K562 (cell line): Measurements from ENCODE around the gene TREH. TPM values are rescaled to one million over a fixed set of nuclear protein-coding genes. Genes with fewer than 3 reads are reported as not detected.

ENCODE experiments used
- DIDO1 ChIP-seq: fragments of 450-650 bp; IDR thresholded peaks from 2 replicates; pipeline ENCODE4 v1.6.1; 2016; ENCODE audit warnings: low read depth, missing biosample characterization, missing genetic modification characterization
- MLLT1 ChIP-seq, 2 experiments: fragments of 450-650 bp; IDR thresholded peaks; 2 replicates each; pipeline ENCODE4 v1.6.1; 2016
- NCOR1 ChIP-seq: fragments of 450-650 bp; IDR thresholded peaks from 2 replicates; pipeline ENCODE4 v1.6.1; 2016; ENCODE audit warnings: mild to moderate bottlenecking, moderate library complexity
- NELFE ChIP-seq: IDR thresholded peaks from 2 replicates; pipeline ENCODE4 v1.6.1; 2011; ENCODE audit warnings: mild to moderate bottlenecking; ENCODE audit not compliant: insufficient read depth, insufficient read length
- SMARCE1 ChIP-seq: fragments of 450-650 bp; IDR thresholded peaks from 2 replicates; pipeline ENCODE4 v1.7.1; 2016; ENCODE audit warnings: mild to moderate bottlenecking
- ZFP91 ChIP-seq: sonication (generic); formaldehyde crosslinking; IDR thresholded peaks from 2 replicates; pipeline ENCODE4 v1.8.0; 2022; ENCODE audit warnings: mild to moderate bottlenecking, missing genetic modification reagents
- ZNF232 ChIP-seq: sonication (generic); formaldehyde crosslinking; IDR thresholded peaks from 2 replicates; pipeline ENCODE4 v1.8.0; 2022; ENCODE audit warnings: mild to moderate bottlenecking, missing genetic modification reagents
- ZNF282 ChIP-seq: sonication (generic); formaldehyde crosslinking; IDR thresholded peaks from 2 replicates; pipeline ENCODE4 v1.8.1; 2023; ENCODE audit warnings: missing genetic modification reagents
- ZNF395 ChIP-seq: fragments of 200-800 bp; sonication (Bioruptor generic); IDR thresholded peaks from 2 replicates; pipeline ENCODE4 v1.6.1; 2017; ENCODE audit warnings: missing genetic modification characterization, missing compliant biosample characterization
- ZNF699 ChIP-seq: fragments of 250-450 bp; sonication (Bioruptor Pico); IDR thresholded peaks from 2 replicates; pipeline ENCODE4 v1.8.0; 2021; ENCODE audit warnings: mild to moderate bottlenecking, moderate library complexity; ENCODE audit not compliant: insufficient replicate concordance
- polyA plus RNA-seq, 8 experiments: library from polyadenylated mRNA; depleted of rRNA in 4 of 8; stranded (reverse) in 5 of 8; unstranded in 3 of 8; fragments of >200 nt; fragmentation: Nextera tagmentation in 2 of 8; fragmentation: Illumina TruSeq in 1 of 8; extraction: Ambion mirVana in 2 of 8; extraction: Trizol in 1 of 8; gene quantifications; 2 replicates each; pipeline versions ENCODE4 v1.2.1 to v1.2.3, GENCODE V29; 2011 to 2014; ENCODE audit warnings: inconsistent platforms in 1 of 8, missing spikeins in 1 of 8
- total RNA-seq, 7 experiments: library from RNA; depleted of rRNA in 6 of 7; stranded (reverse); fragments of >200 nt in 6 of 7; fragmentation: Illumina TruSeq in 2 of 7; extraction: Trizol in 2 of 7; gene quantifications; 2 replicates each; pipeline versions ENCODE4 v1.2.1 to v1.2.3, GENCODE V29; 2011 to 2021; ENCODE audit warnings: low replicate concordance in 1 of 7
- TF ChIP-seq, protein P1 (sequence below): fragments of 250-450 bp; sonication (Bioruptor Pico); IDR thresholded peaks from 2 replicates; pipeline ENCODE4 v1.8.0; 2022; ENCODE audit warnings: inconsistent platforms
- TF ChIP-seq, protein P2 (sequence below): fragments of 250-450 bp; sonication (Bioruptor Pico); IDR thresholded peaks from 2 replicates; pipeline ENCODE4 v1.4.0; 2020; ENCODE audit warnings: mild to moderate bottlenecking
- TF ChIP-seq, protein P3 (sequence below): fragments of 450-650 bp; conservative IDR thresholded peaks from 2 replicates; pipeline ENCODE4 v1.6.1; 2016; ENCODE audit warnings: missing genetic modification characterization, low read depth, mild to moderate bottlenecking, missing compliant biosample characterization, moderate library complexity

The TREH gene
- total and polyA plus RNA-seq, 9 of the 15 experiments (the other 6 are each of a cell fraction or from before 2014, with no cell fraction given) = 0.09 to 0.20 (median 0.11) TPM; not detected in 6

DNA sequence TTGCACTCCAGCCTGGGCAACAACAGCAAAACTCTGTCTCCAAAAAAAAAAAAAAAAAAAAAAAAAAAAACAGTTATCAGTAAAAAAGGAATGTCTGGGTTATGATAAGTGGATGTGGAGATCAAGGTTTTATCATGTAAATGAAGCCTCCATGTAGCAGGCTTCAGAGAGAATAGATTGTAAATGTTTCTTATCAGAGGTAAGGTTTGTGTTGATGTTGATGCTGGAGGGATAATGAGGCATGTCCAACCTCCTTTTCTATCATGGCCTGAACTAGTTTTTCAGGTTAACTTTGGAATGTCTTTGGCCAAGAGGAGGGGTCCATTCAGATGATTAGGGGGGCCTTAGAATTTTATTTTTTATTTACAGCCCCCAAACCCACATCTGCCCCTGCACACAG is 35.4 kb upstream of the TREH start (continued):
- TF ChIP-seq ZNF699 (no peak), NELFE (no peak), SMARCE1 (0 out of 2 replicates have a peak, but pooled peaks have one; percentile 20), ZNF282 (CRISPR knock-in tag) (no peak), NCOR1 (peak; percentile 31; the same call in 1 of the 2 replicates), ZNF395 (CRISPR knock-in tag) (no peak), ZFP91 (CRISPR knock-in tag) (no peak), MLLT1 (IDR thresholded peaks at IDR 0.05) (no peak), DIDO1 (tag) (no peak), ZNF232 (CRISPR knock-in tag) (no peak)
- TF ChIP-seq, protein P1, sequence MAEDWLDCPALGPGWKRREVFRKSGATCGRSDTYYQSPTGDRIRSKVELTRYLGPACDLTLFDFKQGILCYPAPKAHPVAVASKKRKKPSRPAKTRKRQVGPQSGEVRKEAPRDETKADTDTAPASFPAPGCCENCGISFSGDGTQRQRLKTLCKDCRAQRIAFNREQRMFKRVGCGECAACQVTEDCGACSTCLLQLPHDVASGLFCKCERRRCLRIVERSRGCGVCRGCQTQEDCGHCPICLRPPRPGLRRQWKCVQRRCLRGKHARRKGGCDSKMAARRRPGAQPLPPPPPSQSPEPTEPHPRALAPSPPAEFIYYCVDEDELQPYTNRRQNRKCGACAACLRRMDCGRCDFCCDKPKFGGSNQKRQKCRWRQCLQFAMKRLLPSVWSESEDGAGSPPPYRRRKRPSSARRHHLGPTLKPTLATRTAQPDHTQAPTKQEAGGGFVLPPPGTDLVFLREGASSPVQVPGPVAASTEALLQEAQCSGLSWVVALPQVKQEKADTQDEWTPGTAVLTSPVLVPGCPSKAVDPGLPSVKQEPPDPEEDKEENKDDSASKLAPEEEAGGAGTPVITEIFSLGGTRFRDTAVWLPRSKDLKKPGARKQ (CRISPR knock-in tag) = no peak
- TF ChIP-seq, protein P2, sequence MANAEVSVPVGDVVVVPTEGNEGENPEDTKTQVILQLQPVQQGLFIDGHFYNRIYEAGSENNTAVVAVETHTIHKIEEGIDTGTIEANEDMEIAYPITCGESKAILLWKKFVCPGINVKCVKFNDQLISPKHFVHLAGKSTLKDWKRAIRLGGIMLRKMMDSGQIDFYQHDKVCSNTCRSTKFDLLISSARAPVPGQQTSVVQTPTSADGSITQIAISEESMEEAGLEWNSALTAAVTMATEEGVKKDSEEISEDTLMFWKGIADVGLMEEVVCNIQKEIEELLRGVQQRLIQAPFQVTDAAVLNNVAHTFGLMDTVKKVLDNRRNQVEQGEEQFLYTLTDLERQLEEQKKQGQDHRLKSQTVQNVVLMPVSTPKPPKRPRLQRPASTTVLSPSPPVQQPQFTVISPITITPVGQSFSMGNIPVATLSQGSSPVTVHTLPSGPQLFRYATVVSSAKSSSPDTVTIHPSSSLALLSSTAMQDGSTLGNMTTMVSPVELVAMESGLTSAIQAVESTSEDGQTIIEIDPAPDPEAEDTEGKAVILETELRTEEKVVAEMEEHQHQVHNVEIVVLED (CRISPR knock-in tag) = no peak
- TF ChIP-seq, protein P3, sequence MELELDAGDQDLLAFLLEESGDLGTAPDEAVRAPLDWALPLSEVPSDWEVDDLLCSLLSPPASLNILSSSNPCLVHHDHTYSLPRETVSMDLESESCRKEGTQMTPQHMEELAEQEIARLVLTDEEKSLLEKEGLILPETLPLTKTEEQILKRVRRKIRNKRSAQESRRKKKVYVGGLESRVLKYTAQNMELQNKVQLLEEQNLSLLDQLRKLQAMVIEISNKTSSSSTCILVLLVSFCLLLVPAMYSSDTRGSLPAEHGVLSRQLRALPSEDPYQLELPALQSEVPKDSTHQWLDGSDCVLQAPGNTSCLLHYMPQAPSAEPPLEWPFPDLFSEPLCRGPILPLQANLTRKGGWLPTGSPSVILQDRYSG (tag) = no peak
